ENCODE results near the gene WT1. TPM values are rescaled to one million over a fixed set of nuclear protein-coding genes. Genes with fewer than 3 reads are reported as not detected.
A peak's percentile ranks its signal among the peaks of the same experiment; 100 is the strongest.

The WT1 gene
- total RNA-seq, 1 experiment from 2014 or later = not detected

DNA sequence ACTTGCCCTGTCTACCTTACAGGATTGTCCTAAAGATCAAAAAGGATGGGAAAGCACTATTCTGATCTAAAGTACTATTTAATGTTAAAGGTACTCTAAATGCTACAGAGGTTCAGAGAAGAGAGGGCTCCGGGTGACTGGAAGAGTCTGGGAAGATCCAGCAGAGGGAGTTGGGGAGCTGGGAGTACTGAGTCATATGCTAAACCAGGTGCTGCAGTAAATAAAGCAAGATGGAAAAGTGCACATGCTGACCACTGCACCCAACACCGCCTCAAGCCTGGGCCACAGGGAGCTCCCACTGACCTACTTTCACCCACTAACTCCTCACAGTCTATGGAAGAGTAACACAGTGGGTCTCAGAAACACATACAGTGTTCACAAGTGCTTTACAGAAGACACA is 49.3 kb downstream of the WT1 start:
- TF ChIP-seq CTCF (IDR thresholded peaks at IDR 0.05) (0 out of 2 replicates have a peak, but pooled peaks have one; percentile 15), CREM (CRISPR knock-in tag; IDR thresholded peaks at IDR 0.05) (no peak)
- DNase-seq (ENCODE audit: low spot score) (peak; percentile 46), ATAC-seq (peak; percentile 96)
- CTCF ChIA-PET = interaction anchor here (0.6 to 3.4 kb wide), 31 partner anchors 10 to 423 kb away, joined by 3 to 19 read pairs (median 4); partner anchors contain the start of gene EIF3M
- POLR2A ChIA-PET = interaction anchor here (0.6 to 1.2 kb wide), 4 partner anchors 12 to 233 kb away, joined by 3 to 16 read pairs (median 7); no protein-coding TSS in a partner anchor
- Mint-ChIP-seq H3K9me3 (no peaks in the 10 kb centered on the region), H3K4me1 (peaks cover 12% of the 10 kb centered on the region), H3K36me3 (no peaks in the 10 kb centered on the region), H3K27me3 (ENCODE audit: low read depth) (no peaks in the 10 kb centered on the region; the same call in 1 of the 2 replicates), H3K4me3 (no peak overlapping the region), H3K27ac (no peak overlapping the region)

GRCh38 chr11:32382339-32383049 is 52.8 kb downstream of the WT1 start:
- ChIA-PET POLR2A (no interaction called here), CTCF (interaction anchor here (1.3 kb wide), 1 partner anchor 8 kb away, joined by 4 read pairs; no protein-coding TSS in a partner anchor)
- Mint-ChIP-seq H3K27me3 (ENCODE audit: low read depth) (peaks cover 5% of the 10 kb centered on the region), H3K4me3 (no peak overlapping the region), H3K9me3 (no peaks in the 10 kb centered on the region), H3K36me3 (no peaks in the 10 kb centered on the region), H3K4me1 (peaks cover 12% of the 10 kb centered on the region), H3K27ac (no peak overlapping the region)
- TF ChIP-seq NFYB (CRISPR knock-in tag; conservative IDR thresholded peaks at IDR 0.05; ENCODE audit: low read depth) (no peak), IRF2 (CRISPR knock-in tag; IDR thresholded peaks at IDR 0.05; ENCODE audit: borderline replicate concordance, low read depth) (no peak)
- no peak for DNase-seq (ENCODE audit: low spot score)
- no peak for ATAC-seq

DNA sequence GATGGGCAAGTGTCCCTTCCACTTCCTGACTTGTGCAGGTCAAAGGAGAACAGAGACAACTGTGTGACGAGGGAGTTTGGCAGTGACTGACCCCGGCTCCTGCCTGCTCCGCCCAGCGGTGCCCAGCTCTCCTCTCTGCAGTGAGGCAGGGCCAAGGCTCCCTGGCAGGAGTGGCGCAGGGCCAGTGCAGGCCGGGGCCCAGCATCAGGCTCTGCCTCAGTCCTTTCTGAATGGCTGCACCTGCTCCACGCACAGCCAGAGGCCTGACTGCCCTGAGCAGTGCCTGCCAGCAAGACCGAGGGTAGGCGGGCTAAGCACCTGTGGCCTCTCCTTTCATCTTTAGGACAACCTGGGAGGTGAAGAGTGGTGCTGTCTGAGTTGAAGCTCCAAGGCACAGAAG is 54.2 kb downstream of the WT1 start:
- no peak for ATAC-seq

GRCh38 chr11:32379719-32380118 is 55.6 kb downstream of the WT1 start:
- no peaks in the 10 kb centered on the region for H3K36me3 Mint-ChIP-seq
- 0 out of 2 replicates have a peak, but pooled peaks cover 2% of the 10 kb centered on the region for H3K4me1 Mint-ChIP-seq
- CTCF ChIA-PET = no interaction called here
- POLR2A ChIA-PET = no interaction called here
- H3K4me3 Mint-ChIP-seq = no peak overlapping the region
- H3K9me3 Mint-ChIP-seq = no peaks in the 10 kb centered on the region
- no peak for ATAC-seq
- H3K27me3 Mint-ChIP-seq (ENCODE audit: low read depth) = peaks cover 10% of the 10 kb centered on the region
- no peak for DNase-seq (ENCODE audit: low spot score)
- no peak overlapping the region for H3K27ac Mint-ChIP-seq
- no peak for TF ChIP-seq ZNF317 (CRISPR knock-in tag; IDR thresholded peaks at IDR 0.05; ENCODE audit: borderline replicate concordance, low read depth)
- TF ChIP-seq, protein P1, sequence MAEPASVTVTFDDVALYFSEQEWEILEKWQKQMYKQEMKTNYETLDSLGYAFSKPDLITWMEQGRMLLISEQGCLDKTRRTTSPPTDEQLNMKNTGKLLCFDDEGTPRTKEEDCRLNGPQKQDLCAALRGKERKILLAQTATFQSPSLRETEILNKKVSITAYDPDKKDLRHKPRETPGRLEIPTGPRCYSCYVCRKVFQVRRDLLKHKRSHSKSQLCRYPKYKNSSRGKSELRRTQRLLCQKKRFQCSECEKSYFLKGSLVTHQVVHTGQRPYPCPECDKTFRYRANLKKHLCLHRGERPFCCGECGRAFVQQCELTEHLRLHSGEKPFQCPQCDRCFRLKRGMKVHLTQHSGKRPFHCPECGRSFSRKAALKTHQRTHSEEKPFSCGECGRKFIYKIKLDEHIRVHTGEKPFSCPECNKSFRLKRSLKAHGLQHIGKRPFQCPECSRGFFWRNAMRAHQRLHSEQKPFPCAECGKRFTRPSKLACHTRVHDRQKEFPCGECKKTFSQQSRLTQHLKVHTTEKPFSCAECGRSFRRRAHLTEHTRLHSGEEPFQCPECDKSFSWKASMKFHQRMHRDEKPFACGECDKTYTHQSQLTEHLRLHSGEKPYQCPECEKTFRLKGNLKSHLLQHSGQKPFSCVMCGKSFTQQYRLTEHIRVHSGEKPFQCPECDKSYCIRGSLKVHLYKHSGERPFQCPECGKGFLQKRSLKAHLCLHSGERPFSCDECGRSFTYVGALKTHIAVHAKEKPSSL (CRISPR knock-in tag; conservative IDR thresholded peaks at IDR 0.05) = no peak
- no peak for TF ChIP-seq SP1 (CRISPR knock-in tag; conservative IDR thresholded peaks at IDR 0.05)
- no peak for TF ChIP-seq SOX15 (CRISPR knock-in tag; IDR thresholded peaks at IDR 0.05)
- TF ChIP-seq FOXJ3 (CRISPR knock-in tag; IDR thresholded peaks at IDR 0.05; ENCODE audit: borderline replicate concordance) = no peak
- TF ChIP-seq, protein P2, sequence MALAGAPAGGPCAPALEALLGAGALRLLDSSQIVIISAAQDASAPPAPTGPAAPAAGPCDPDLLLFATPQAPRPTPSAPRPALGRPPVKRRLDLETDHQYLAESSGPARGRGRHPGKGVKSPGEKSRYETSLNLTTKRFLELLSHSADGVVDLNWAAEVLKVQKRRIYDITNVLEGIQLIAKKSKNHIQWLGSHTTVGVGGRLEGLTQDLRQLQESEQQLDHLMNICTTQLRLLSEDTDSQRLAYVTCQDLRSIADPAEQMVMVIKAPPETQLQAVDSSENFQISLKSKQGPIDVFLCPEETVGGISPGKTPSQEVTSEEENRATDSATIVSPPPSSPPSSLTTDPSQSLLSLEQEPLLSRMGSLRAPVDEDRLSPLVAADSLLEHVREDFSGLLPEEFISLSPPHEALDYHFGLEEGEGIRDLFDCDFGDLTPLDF (CRISPR knock-in tag; IDR thresholded peaks at IDR 0.05) = no peak
- TF ChIP-seq ZNF512 (CRISPR knock-in tag; IDR thresholded peaks at IDR 0.05; ENCODE audit: borderline replicate concordance) = no peak

More for the DNA sequence above, 54.2 kb downstream of the WT1 start:
- H3K27me3 Mint-ChIP-seq (ENCODE audit: low read depth) = peaks cover 10% of the 10 kb centered on the region
- no peak overlapping the region for H3K4me3 Mint-ChIP-seq
- H3K36me3 Mint-ChIP-seq = no peaks in the 10 kb centered on the region
- ChIA-PET POLR2A (no interaction called here), CTCF (no interaction called here)
- no peaks in the 10 kb centered on the region for H3K9me3 Mint-ChIP-seq
- TF ChIP-seq NR1H2 (CRISPR knock-in tag; IDR thresholded peaks at IDR 0.05) (no peak), SP1 (CRISPR knock-in tag; conservative IDR thresholded peaks at IDR 0.05) (no peak), AFF4 (CRISPR knock-in tag; IDR thresholded peaks at IDR 0.05; ENCODE audit: borderline replicate concordance) (no peak)
- peaks cover 2% of the 10 kb centered on the region for H3K4me1 Mint-ChIP-seq
- H3K27ac Mint-ChIP-seq = no peak overlapping the region
- DNase-seq (ENCODE audit: low spot score) = no peak
